HFFc6 (cell line): ENCODE results near the gene GUCY2F. TPM values are rescaled to one million over a fixed set of nuclear protein-coding genes. Genes with fewer than 3 reads are reported as not detected.

Experiments
- DNase-seq: peaks from one replicate; pipeline ENCODE4 v3.0.0-alpha.2; 2018
- H3K27ac Mint-ChIP-seq: 2 replicates; pipeline ENCODE4 v1.8.0; 2020; ENCODE audit warnings: mild to moderate bottlenecking, mixed read lengths
- H3K27me3 Mint-ChIP-seq: 2 replicates; pipeline ENCODE4 v1.8.0; 2021; ENCODE audit warnings: mild to moderate bottlenecking, moderate library complexity, mixed read lengths; ENCODE audit not compliant: insufficient read depth
- H3K36me3 Mint-ChIP-seq: 2 replicates; pipeline ENCODE4 v1.8.0; 2021; ENCODE audit warnings: low read depth, mixed read lengths
- H3K4me1 Mint-ChIP-seq: 2 replicates; pipeline ENCODE4 v1.8.0; 2020; ENCODE audit warnings: low read depth, mixed read lengths
- H3K4me3 Mint-ChIP-seq: 2 replicates; pipeline ENCODE4 v1.8.0; 2020; ENCODE audit warnings: mild to moderate bottlenecking, moderate library complexity, mixed read lengths
- H3K9me3 Mint-ChIP-seq: 2 replicates; pipeline ENCODE4 v1.8.0; 2020; ENCODE audit warnings: mild to moderate bottlenecking, mixed read lengths
- total RNA-seq, 6 experiments: library from RNA; stranded (reverse); fragmentation: NEBNext Ultra II Directional; extraction: Animal tissue kit (Norgen Biotek cat#: 25700); gene quantifications; 2 replicates in 1 of 6; 3 replicates in 5 of 6; pipeline ENCODE4 v1.2.3, GENCODE V29; 2021
- TF ChIP-seq, protein P1 (sequence below): fragments of 200-600 bp; sonication (generic); IDR thresholded peaks from 2 replicates; pipeline ENCODE4 v1.5.0; 2021; ENCODE audit warnings: antibody characterized with exemption, mild to moderate bottlenecking

Gene GUCY2F
- total RNA-seq, 6 experiments from 2014 or later: not detected

DNA sequence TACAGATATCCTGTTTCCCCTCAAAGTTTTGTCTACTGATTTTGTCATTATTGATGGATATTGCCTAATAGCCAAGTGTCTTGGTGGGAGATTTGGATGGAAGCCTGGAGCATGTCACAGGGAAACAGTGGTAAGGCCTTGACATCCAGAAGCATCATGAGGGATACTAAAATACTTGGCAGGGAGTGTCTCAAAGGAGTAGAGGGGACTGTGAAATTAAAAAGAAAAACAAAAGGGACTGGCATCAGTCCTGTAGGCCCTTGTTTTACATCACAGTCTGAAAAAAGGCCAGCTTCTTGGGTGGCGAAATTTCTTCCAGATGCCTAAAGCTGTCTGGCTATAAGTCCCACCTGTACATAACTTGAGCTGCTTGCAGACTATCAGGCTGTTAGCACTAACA, 83.8 kb downstream of the GUCY2F start:
- Mint-ChIP-seq H3K27me3 (no peaks in the 10 kb centered on the region), H3K27ac (no peak overlapping the region), H3K36me3 (no peaks in the 10 kb centered on the region)

DNA sequence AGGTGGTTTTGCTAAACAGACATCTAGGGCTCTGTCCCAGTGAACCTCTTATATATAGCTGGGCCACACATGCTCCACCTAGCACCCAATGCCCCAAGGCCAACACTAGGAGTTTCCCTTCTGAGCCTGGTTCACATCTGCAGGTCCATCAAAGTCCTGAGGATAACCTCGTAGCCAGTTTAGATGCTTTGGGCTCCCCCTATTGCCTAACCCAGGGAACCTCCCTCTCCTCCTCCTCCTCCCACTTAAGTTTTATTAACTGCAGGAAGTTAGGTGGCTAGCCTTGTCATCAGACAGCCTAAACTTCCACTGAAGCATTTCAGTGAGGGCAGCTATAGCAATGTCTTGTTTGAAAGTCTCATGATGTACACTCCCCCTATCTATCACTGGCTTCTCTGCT, 88.0 kb downstream of the GUCY2F start:
- TF ChIP-seq, protein P1, sequence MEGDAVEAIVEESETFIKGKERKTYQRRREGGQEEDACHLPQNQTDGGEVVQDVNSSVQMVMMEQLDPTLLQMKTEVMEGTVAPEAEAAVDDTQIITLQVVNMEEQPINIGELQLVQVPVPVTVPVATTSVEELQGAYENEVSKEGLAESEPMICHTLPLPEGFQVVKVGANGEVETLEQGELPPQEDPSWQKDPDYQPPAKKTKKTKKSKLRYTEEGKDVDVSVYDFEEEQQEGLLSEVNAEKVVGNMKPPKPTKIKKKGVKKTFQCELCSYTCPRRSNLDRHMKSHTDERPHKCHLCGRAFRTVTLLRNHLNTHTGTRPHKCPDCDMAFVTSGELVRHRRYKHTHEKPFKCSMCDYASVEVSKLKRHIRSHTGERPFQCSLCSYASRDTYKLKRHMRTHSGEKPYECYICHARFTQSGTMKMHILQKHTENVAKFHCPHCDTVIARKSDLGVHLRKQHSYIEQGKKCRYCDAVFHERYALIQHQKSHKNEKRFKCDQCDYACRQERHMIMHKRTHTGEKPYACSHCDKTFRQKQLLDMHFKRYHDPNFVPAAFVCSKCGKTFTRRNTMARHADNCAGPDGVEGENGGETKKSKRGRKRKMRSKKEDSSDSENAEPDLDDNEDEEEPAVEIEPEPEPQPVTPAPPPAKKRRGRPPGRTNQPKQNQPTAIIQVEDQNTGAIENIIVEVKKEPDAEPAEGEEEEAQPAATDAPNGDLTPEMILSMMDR: no peak
- Mint-ChIP-seq H3K4me3 (no peak overlapping the region), H3K36me3 (no peaks in the 10 kb centered on the region), H3K27me3 (no peaks in the 10 kb centered on the region), H3K9me3 (no peaks in the 10 kb centered on the region; the same call in 1 of the 2 replicates), H3K4me1 (no peaks in the 10 kb centered on the region), H3K27ac (no peak overlapping the region)
- DNase-seq: no peak

More for the DNA sequence above, 83.8 kb downstream of the GUCY2F start:
- TF ChIP-seq, protein P1: no peak
- DNase-seq: no peak
- no peaks in the 10 kb centered on the region for H3K4me1 Mint-ChIP-seq
- no peaks in the 10 kb centered on the region; the same call in 1 of the 2 replicates for H3K9me3 Mint-ChIP-seq
- H3K4me3 Mint-ChIP-seq: no peak overlapping the region

DNA sequence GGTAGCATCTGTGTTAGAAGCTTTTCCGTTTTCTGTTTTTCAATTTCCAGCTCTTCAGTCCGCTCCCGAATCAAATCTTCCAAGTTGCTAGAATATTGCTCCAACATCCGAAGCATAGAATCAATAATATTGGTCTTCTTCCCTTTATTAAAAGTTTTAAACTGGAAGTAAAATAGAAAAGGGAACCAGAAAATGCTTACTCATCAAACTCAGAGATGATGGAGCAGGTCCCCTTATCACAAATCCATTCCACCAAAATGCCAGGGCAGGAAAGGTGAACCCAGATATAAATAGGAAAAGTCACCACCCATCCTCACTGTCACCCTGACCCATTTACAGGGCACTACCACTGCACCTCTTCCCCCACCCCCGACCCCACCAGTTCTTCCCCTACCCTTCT, 89.0 kb downstream of the GUCY2F start:
- TF ChIP-seq, protein P1: no peak
- no peak for DNase-seq
- Mint-ChIP-seq H3K4me3 (no peak overlapping the region), H3K27ac (no peak overlapping the region), H3K9me3 (no peaks in the 10 kb centered on the region; the same call in 1 of the 2 replicates), H3K36me3 (no peaks in the 10 kb centered on the region), H3K27me3 (no peaks in the 10 kb centered on the region), H3K4me1 (no peaks in the 10 kb centered on the region)

DNA sequence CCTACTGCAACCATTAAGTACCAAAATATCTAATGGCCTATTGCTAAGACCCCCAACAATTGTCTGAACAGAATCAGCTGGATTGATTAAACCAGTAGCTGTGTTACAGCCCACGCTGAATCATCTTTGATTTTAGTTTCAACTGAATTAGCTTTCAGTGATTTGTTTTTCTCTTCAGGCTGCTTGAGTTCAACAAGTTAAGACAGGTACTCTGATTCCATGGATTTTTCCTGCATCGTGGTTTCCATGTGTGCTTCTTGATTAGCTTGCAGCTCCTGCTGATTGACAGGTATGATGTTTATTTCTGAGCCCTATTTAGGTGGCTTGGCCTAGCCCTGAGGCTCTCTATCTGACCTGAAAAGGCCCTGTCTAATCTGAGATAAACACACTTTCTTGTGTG, 91.3 kb downstream of the GUCY2F start:
- no peaks in the 10 kb centered on the region for H3K27me3 Mint-ChIP-seq
- no peak overlapping the region for H3K4me3 Mint-ChIP-seq
- no peaks in the 10 kb centered on the region; the same call in 1 of the 2 replicates for H3K9me3 Mint-ChIP-seq
- no peak for DNase-seq
- no peaks in the 10 kb centered on the region for H3K4me1 Mint-ChIP-seq
- no peak overlapping the region for H3K27ac Mint-ChIP-seq
- no peaks in the 10 kb centered on the region for H3K36me3 Mint-ChIP-seq
- TF ChIP-seq, protein P1: no peak

DNA sequence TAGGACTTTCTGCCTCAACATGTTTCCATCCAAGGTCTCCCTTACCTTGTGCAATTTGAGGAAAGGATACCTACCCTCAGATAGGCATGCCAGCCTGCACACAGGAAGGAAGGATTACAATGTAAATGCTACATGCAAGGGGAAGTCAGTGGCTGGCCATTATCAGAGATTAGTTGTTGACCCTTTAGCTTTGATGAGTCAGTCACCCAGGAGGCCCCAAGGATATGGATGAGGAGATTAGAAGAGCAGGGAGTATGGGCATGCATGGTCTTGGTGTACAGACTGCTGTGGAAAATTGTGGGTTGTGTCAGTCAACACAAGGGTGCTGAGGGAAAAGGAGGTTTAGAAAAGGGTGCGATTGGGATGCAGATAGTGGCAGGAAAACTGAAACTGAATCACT, 92.0 kb downstream of the GUCY2F start:
- Mint-ChIP-seq H3K27me3 (no peaks in the 10 kb centered on the region), H3K27ac (no peak overlapping the region), H3K4me3 (no peak overlapping the region), H3K9me3 (no peaks in the 10 kb centered on the region; the same call in 1 of the 2 replicates), H3K4me1 (no peaks in the 10 kb centered on the region), H3K36me3 (no peaks in the 10 kb centered on the region)
- no peak for DNase-seq
- TF ChIP-seq, protein P1: no peak

DNA sequence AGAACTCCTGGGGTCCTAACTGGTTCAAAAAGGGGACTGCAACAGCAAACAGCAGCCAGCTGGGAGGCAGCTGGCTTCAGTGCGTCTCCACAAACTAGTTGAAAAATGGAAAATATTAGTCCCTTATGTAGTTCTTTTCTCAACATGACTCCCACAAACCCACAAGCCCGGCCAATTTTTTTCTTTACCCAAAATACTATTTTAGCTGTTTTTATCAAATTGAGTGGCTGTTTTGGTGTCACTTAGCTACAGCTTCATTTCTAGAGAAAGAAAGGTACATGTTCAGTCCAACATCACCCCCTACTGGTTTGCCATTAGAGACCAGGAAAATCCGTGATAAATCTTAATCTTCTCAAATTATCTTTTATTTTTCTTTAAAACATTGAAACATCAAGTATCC, 97.2 kb downstream of the GUCY2F start:
- H3K27ac Mint-ChIP-seq: no peak overlapping the region
- no peaks in the 10 kb centered on the region for H3K36me3 Mint-ChIP-seq
- no peak for DNase-seq
- no peaks in the 10 kb centered on the region for H3K4me1 Mint-ChIP-seq
- no peaks in the 10 kb centered on the region for H3K27me3 Mint-ChIP-seq
- no peak overlapping the region for H3K4me3 Mint-ChIP-seq
- TF ChIP-seq, protein P1: peak; percentile 52; the same call in 1 of the 2 replicates
- H3K9me3 Mint-ChIP-seq: no peaks in the 10 kb centered on the region; the same call in 1 of the 2 replicates
